HL-60 (cell line): ENCODE measurements around the gene ARMC9.

Experiments
- POLR2AphosphoS5 ChIP-seq: IDR thresholded peaks from 2 replicates; pipeline ENCODE4 v1.6.1; 2012; ENCODE audit warnings: low read depth
- TF ChIP-seq, protein P1 (sequence below): IDR thresholded peaks from one replicate; pipeline ENCODE4 v1.5.1; 2011; ENCODE audit warnings: low read length, control low read depth, inconsistent platforms; ENCODE audit not compliant: insufficient read depth

DNA sequence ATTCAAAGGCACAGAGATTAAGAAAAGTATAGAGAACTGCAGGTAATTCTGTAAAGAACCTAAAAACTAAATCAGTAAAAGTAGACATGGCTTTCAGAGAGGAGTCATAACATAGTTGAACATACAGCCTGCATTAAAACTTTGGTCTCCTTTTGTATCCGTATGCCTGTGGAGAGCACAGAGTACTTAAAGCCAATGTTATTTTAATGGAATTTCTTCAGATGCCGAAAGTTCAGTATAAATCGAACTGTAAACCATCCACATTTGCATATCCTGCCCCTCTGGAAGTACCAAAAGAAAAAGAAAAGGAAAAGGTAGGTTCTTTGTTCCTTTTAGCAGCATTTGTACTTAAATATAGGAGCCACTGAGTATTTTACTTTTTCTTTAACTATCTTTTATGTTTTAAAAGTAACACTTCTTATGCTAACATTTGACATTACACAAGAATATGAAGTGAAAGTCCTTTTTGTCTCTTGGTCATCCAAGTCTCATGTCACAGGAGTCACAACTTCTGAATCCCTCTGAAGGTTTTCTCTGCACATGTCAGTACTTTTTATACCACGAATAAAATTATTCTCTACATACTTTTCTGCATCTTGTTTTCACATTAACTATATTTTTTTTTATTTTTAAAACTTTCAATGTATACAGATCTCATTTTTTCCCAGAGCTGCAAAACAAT is 34.9 kb upstream of the ARMC9 start:
- TF ChIP-seq, protein P1, sequence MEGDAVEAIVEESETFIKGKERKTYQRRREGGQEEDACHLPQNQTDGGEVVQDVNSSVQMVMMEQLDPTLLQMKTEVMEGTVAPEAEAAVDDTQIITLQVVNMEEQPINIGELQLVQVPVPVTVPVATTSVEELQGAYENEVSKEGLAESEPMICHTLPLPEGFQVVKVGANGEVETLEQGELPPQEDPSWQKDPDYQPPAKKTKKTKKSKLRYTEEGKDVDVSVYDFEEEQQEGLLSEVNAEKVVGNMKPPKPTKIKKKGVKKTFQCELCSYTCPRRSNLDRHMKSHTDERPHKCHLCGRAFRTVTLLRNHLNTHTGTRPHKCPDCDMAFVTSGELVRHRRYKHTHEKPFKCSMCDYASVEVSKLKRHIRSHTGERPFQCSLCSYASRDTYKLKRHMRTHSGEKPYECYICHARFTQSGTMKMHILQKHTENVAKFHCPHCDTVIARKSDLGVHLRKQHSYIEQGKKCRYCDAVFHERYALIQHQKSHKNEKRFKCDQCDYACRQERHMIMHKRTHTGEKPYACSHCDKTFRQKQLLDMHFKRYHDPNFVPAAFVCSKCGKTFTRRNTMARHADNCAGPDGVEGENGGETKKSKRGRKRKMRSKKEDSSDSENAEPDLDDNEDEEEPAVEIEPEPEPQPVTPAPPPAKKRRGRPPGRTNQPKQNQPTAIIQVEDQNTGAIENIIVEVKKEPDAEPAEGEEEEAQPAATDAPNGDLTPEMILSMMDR = no peak
- no peak for TF ChIP-seq POLR2AphosphoS5
